ENCODE results near the gene TMEM272. TPM values are rescaled to one million over a fixed set of nuclear protein-coding genes. Genes with fewer than 3 reads are reported as not detected.

Gene TMEM272
- total and polyA plus RNA-seq, 2 experiments from 2014 or later: 0.11 to 0.76 TPM

DNA sequence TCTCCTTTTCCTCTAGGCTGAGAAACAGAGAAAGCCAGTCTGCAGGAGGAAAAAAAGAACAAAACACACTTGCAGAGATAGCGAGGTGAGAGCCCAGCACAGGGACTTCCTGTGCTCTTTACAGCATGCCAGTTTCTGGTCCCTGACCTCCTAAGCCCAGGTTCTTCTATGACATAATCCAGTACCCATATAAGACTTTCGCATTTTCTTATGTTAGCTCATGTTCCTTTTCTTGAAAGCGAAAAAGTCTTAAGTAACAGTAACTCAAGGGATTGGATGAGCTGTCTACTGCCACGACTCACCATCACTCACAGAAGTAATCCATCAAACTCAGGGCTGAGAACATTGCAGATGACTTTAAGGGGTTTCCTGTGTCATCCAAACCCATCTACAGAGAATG lies 34.2 kb upstream of the TMEM272 start (continued):
- no peak for TF ChIP-seq ZNF462 (CRISPR knock-in tag; IDR thresholded peaks at IDR 0.05)

DNA sequence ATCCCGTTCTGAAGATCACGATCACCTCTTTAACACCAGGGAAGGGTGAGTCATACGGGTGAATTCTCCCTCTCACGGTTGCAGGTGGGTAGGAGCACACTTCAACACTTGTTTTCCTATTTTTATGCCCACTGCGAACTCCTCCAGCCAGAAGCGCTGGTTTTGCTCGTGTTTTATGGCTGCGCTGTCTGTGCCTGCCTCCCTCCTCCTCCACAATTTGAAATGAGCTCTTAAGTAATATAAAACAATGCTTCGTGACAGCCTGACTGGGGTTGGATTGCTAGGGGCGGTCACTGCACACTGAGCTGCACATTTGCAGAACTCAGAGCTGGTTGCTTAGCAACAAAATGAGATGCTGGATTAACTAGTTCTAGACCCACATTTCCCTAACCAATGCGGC lies 29.7 kb upstream of the TMEM272 start:
- no peaks in the 10 kb centered on the region; the same call in 2 of the 3 replicates for H3K9me3 Mint-ChIP-seq
- ATAC-seq: no peak
- no peaks in the 10 kb centered on the region for H3K79me2 ChIP-seq (replicated peaks; ENCODE audit: insufficient read depth)
- no peak overlapping the region for H3K4me3 ChIP-seq
- H3F3A ChIP-seq (replicated peaks; ENCODE audit: low read depth): no peaks in the 10 kb centered on the region
- no peak overlapping the region for H3K27ac ChIP-seq (ENCODE audit: low read depth)
- H2AFZ ChIP-seq: no peak overlapping the region
- H3K27me3 Mint-ChIP-seq (ENCODE audit: insufficient read depth, low read depth, poor library complexity): peaks cover 1% of the 10 kb centered on the region
- H3K27me3 ChIP-seq (ENCODE audit: insufficient read depth): no peaks in the 10 kb centered on the region
- H3K4me1 ChIP-seq (ENCODE audit: insufficient read depth): no peaks in the 10 kb centered on the region
- H3K4me3 Mint-ChIP-seq: no peak overlapping the region
- H3K4me2 ChIP-seq: no peak overlapping the region
- no peak overlapping the region for H3K27ac Mint-ChIP-seq
- no peaks in the 10 kb centered on the region for H3K36me3 Mint-ChIP-seq (ENCODE audit: low read depth)
- H3K9me2 ChIP-seq (ENCODE audit: insufficient read depth): no peaks in the 10 kb centered on the region
- no peak for DNase-seq (ENCODE audit: low spot score)
- no peaks in the 10 kb centered on the region for H3K4me1 Mint-ChIP-seq
- H3K36me3 ChIP-seq (ENCODE audit: insufficient read depth): no peaks in the 10 kb centered on the region
- no peaks in the 10 kb centered on the region for H4K20me1 ChIP-seq (replicated peaks; ENCODE audit: insufficient read depth)
- no peak for TF ChIP-seq ETS1 (IDR thresholded peaks at IDR 0.05)
- no peak for TF ChIP-seq ZNF462 (CRISPR knock-in tag; IDR thresholded peaks at IDR 0.05)
- TF ChIP-seq ZNF331 (CRISPR knock-in tag; IDR thresholded peaks at IDR 0.05; ENCODE audit: low read depth): no peak
- TF ChIP-seq EZH2phosphoT487 (IDR thresholded peaks at IDR 0.05; ENCODE audit: unreplicated experiment): no peak
- TF ChIP-seq NANOG (IDR thresholded peaks at IDR 0.05; ENCODE audit: borderline replicate concordance): no peak
- TF ChIP-seq JUNB (IDR thresholded peaks at IDR 0.05; ENCODE audit: unreplicated experiment): no peak
- TF ChIP-seq STAT1 (IDR thresholded peaks at IDR 0.05; ENCODE audit: unreplicated experiment): no peak

Measured in GM23338 (cell line).